Muscle of leg (tissue), 16 donors: ENCODE data around the gene OPN1SW. TPM values are rescaled to one million over a fixed set of nuclear protein-coding genes. Genes with fewer than 3 reads are reported as not detected.

Experiments
- DNase-seq: peaks from one replicate; pipeline ENCODE4 v3.0.0; 2013
- H3K27ac ChIP-seq: one replicate; pipeline ENCODE4 v1.5.1; 2013; ENCODE audit warnings: mild to moderate bottlenecking, low read length, control low read depth
- H3K27me3 ChIP-seq: one replicate; pipeline ENCODE4 v1.6.1; 2013; ENCODE audit warnings: low read length; ENCODE audit not compliant: control insufficient read depth, insufficient read depth
- H3K36me3 ChIP-seq: one replicate; pipeline ENCODE4 v1.6.1; 2013; ENCODE audit warnings: low read length; ENCODE audit not compliant: control insufficient read depth, insufficient read depth
- H3K4me1 ChIP-seq: one replicate; pipeline ENCODE4 v1.6.1; 2013; ENCODE audit warnings: low read length; ENCODE audit not compliant: control insufficient read depth, insufficient read depth
- H3K4me3 ChIP-seq: one replicate; pipeline ENCODE4 v1.5.1; 2013; ENCODE audit warnings: low read length, control low read depth
- H3K9me3 ChIP-seq: replicated peaks from 2 replicates; pipeline ENCODE4 v1.6.1; 2013; ENCODE audit warnings: low read depth, low read length; ENCODE audit not compliant: control insufficient read depth
- WGBS: methylation state at CpG from one replicate; pipeline ENCODE4 v1.1.5; 2013; ENCODE audit warnings: missing lambda C conversion rate; ENCODE audit not compliant: insufficient coverage; 5-methylcytosine and 5-hydroxymethylcytosine counted together
- long read RNA-seq, 11 donors: transcript quantifications; one replicate each; lab custom pipeline, GENCODE V29; 2026
- polyA plus RNA-seq, 8 donors: library from polyadenylated mRNA; unstranded; fragments of 120-200 nt; gene quantifications; one replicate each; pipeline versions ENCODE4 v1.2.1 to v1.2.3, GENCODE V29; 2013; ENCODE audit warnings: inconsistent platforms in 1 of 8, low replicate concordance in 1 of 8; ENCODE audit not compliant: insufficient read length in 8 of 8, insufficient read depth in 1 of 8
- total RNA-seq: library from RNA; stranded (reverse); fragments of 120-200 nt; gene quantifications from one replicate; pipeline ENCODE4 v1.2.4, GENCODE V29; 2013

Gene OPN1SW
- total RNA-seq (not detected), polyA plus RNA-seq (1 to 10 TPM; 1.9 to 3.4 (median 2.5) TPM)
- long read RNA-seq, donor 1, result 0 reads
- long read RNA-seq, donor 2, result 0 reads
- long read RNA-seq, donor 3, result 0 reads
- long read RNA-seq, donor 4, result 0 reads
- long read RNA-seq, donor 5, result 0 reads
- long read RNA-seq, donor 6, result 0 reads
- long read RNA-seq, donor 7, result 0 reads
- long read RNA-seq, donor 8, result 0 reads
- long read RNA-seq, donor 9, result 0 reads
- long read RNA-seq, donor 10, result 0 reads
- long read RNA-seq, donor 11, result 0 reads

- Histone ChIP-seq H3K4me3 (no peak within 1 kb of the TSS), H3K9me3 (peaks cover 7% of the 10 kb centered on the region), H3K27ac (no peak within 1 kb of the TSS), H3K4me1 (peaks cover 3% of the 10 kb centered on the region), H3K36me3 (peaks cover 29% of the 10 kb centered on the region), H3K27me3 (no peaks in the 10 kb centered on the region)
- 95% methylated on average over 2 of the region's 4 CpGs for WGBS
- no peak for DNase-seq
These were observed at the start of gene OPN1SW for GRCh38 chr7:128775744-128776474. Gene OPN1SW, minus strand, starts transcription at chr7:128775794. Its CDS starts 13 bp downstream, at chr7:128775781.

GRCh38 chr7:128821724-128822123, 46.1 kb upstream of the OPN1SW start:
- Histone ChIP-seq H3K9me3 (no peaks in the 10 kb centered on the region), H3K4me1 (peaks cover 25% of the 10 kb centered on the region), H3K4me3 (no peak overlapping the region), H3K27ac (no peak overlapping the region), H3K36me3 (no peaks in the 10 kb centered on the region), H3K27me3 (peaks cover 4% of the 10 kb centered on the region)
- DNase-seq, result no peak
- WGBS, result 100% methylated on average over 1 of the region's 4 CpGs

- Histone ChIP-seq H3K27ac (peak overlapping the region; percentile 43), H3K36me3 (no peaks in the 10 kb centered on the region), H3K4me1 (peaks cover 49% of the 10 kb centered on the region), H3K4me3 (no peak overlapping the region), H3K27me3 (peaks cover 4% of the 10 kb centered on the region), H3K9me3 (no peaks in the 10 kb centered on the region)
- 58% methylated on average over 1 of the region's 3 CpGs for WGBS
- no peak for DNase-seq
These were observed 43.1 kb upstream of the OPN1SW start for GRCh38 chr7:128818694-128819093.

GRCh38 chr7:128815289-128815942, 39.8 kb upstream of the OPN1SW start:
- H3K4me1 ChIP-seq, result peaks cover 57% of the 10 kb centered on the region
- no peaks in the 10 kb centered on the region for H3K9me3 ChIP-seq
- H3K4me3 ChIP-seq, result no peak overlapping the region
- no peak for DNase-seq
- peaks cover 4% of the 10 kb centered on the region for H3K36me3 ChIP-seq
- WGBS, result 88% methylated on average over 4 of the region's 7 CpGs
- peak overlapping the region; percentile 54 for H3K27ac ChIP-seq
- H3K27me3 ChIP-seq, result no peaks in the 10 kb centered on the region

GRCh38 chr7:128814499-128814898, 38.9 kb upstream of the OPN1SW start:
- peak; percentile 69 for DNase-seq
- peaks cover 57% of the 10 kb centered on the region for H3K4me1 ChIP-seq
- H3K9me3 ChIP-seq, result no peaks in the 10 kb centered on the region
- H3K36me3 ChIP-seq, result peaks cover 6% of the 10 kb centered on the region
- no peak overlapping the region for H3K4me3 ChIP-seq
- peak overlapping the region; percentile 54 for H3K27ac ChIP-seq
- 87% methylated on average over 5 of the region's 6 CpGs for WGBS
- no peaks in the 10 kb centered on the region for H3K27me3 ChIP-seq

GRCh38 chr7:128812514-128813168, 37.0 kb upstream of the OPN1SW start:
- H3K9me3 ChIP-seq, result no peaks in the 10 kb centered on the region
- H3K4me1 ChIP-seq, result peaks cover 43% of the 10 kb centered on the region
- H3K27me3 ChIP-seq, result no peaks in the 10 kb centered on the region
- H3K27ac ChIP-seq, result no peak overlapping the region
- peak; percentile 73 for DNase-seq
- peaks cover 6% of the 10 kb centered on the region for H3K36me3 ChIP-seq
- no peak overlapping the region for H3K4me3 ChIP-seq
- 51% methylated on average over 6 of the region's 11 CpGs for WGBS

- H3K9me3 ChIP-seq, result no peaks in the 10 kb centered on the region
- no peak for DNase-seq
- H3K36me3 ChIP-seq, result peaks cover 6% of the 10 kb centered on the region
- H3K27ac ChIP-seq, result no peak overlapping the region
- WGBS, result 83% methylated on average over 10 of the region's 11 CpGs
- no peaks in the 10 kb centered on the region for H3K27me3 ChIP-seq
- peaks cover 47% of the 10 kb centered on the region for H3K4me1 ChIP-seq
- no peak overlapping the region for H3K4me3 ChIP-seq
These were observed 36.2 kb upstream of the OPN1SW start for GRCh38 chr7:128811631-128812430.

- WGBS, result 70% methylated on average over 2 of the region's 3 CpGs
- DNase-seq, result no peak
- H3K27ac ChIP-seq, result no peak overlapping the region
These were observed 35.4 kb upstream of the OPN1SW start for GRCh38 chr7:128810997-128811396.

GRCh38 chr7:128810473-128810872, 34.9 kb upstream of the OPN1SW start:
- no peak overlapping the region for H3K4me3 ChIP-seq
- peaks cover 18% of the 10 kb centered on the region for H3K36me3 ChIP-seq
- H3K9me3 ChIP-seq, result no peaks in the 10 kb centered on the region
- DNase-seq, result no peak
- no peaks in the 10 kb centered on the region for H3K27me3 ChIP-seq
- H3K4me1 ChIP-seq, result peaks cover 43% of the 10 kb centered on the region
- WGBS, result 73% methylated on average over 1 of the region's 2 CpGs
- H3K27ac ChIP-seq, result no peak overlapping the region

More at GRCh38 chr7:128810997-128811396, 35.4 kb upstream of the OPN1SW start:
- Histone ChIP-seq H3K4me3 (no peak overlapping the region), H3K27me3 (no peaks in the 10 kb centered on the region), H3K9me3 (no peaks in the 10 kb centered on the region), H3K36me3 (peaks cover 13% of the 10 kb centered on the region), H3K4me1 (peaks cover 48% of the 10 kb centered on the region)
